ENCODE measurements around the gene ABCG1.

ABCG1 gene

DNA sequence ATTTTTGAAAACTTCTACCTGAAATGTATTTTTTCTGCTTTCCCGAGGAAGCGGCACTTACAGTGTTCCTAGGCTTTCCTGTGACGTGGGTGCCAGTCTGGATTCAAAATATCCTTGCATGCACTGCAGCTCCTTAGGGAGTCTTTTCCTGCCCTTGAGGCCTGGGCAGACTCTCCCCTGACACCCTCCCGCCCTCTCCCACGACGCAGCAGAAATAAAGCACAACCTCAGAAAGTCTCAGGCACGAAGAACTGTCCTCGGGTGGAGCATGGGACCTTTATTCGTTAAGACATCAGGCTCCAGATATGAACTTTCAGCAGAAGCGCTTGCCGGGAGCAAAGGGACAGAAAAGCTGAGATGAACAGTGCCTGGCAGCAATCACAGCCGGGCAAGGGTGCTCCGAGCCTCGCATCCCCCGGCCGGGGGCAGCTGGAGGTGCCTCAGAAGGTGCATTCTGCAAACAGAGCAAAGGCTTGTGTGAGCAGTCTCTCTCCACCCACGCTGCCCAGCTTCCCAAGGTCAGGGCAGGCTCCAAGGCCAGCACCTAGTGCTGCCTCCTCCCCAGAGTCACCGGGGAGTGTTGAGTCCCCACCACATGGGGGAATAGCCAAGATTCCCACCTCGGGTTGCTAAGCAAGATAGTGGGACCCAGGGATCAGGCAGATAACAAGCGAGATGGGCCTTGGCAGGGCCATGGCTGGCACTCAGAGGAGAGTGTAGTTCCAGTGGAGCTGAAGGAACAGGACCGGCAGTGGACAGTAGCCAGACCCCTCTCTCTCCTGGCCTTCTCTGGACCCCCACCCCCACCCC, 93.1 kb downstream of the ABCG1 start:
- no peak for DNase-seq

DNA sequence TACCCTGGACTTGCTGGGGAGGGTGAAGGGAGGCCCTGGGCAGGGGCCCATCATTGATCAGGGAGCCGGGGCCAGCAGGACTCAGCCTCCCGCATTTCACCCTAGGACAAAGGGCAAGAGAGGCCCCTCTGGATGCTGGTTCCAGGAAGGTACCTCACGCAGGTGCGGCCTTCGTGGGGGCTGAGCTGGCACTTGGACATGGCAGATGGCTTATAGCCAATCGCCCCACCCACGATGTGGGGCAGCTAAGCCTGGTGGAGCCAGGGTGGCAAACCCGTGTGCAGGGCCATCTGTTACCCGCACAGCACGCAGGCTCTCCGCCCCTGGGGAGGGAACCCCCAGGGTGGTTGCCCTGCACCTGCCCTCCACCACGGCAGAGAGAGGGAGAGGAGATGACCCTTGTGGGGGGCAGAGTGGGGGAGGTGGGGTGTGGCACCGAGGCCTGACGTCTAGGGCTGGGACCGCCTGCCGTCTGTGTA, 93.7 kb downstream of the ABCG1 start:
- DNase-seq = no peak

DNA sequence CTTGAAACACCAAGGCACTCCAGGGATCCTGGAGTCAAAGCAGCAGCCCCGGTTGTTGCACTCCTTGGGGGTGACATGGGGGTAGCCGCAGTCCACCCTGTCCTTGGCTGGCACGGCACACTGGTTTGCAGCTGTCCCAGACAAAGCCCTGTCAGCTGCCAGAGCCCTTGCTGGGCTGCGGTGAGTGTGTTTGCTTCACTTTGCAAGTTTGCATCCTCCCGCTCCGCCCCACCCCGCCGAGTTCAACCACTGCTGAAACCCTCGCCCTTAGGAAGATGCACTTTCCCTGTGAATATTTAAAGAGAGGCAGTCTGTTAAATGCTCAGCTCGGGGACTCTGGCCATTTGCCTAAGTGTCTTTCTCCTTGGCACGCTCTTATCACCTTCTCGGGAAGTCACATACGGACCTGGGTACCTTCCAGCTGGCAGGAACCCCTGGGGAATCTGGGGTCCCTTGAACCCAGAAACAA, 94.6 kb downstream of the ABCG1 start:
- DNase-seq = no peak

GRCh38 chr21:42314616-42315295, 95.8 kb downstream of the ABCG1 start:
- no peak for DNase-seq

DNA sequence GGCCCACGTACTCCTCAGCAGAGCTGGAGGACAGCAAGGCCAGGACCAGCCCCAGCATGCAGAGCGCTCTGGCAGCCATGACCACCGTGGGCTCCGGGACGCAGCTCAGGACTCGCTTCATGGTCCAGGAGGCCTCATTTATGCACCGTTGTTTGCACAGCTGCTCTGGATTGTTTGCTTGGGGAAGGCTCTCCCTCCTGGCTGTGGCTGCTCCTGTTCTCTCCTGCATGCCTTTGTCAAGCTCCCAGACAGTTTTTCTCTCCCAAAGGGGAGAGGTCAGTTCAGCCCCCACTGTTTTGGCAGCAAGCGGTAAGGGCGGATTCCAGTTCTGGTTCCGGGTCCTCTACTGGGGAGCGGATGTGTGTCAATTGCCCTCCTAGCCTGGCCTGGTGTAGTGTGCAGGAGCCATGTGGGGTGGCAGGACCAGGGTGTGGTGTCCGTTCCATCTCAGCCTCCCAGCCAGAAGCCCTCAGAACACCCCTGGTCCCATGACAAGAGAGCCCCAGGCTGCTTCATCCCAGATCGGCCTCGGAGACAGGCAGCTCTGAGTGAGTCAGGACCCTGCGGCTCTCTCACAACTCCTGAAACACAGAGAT, 96.5 kb downstream of the ABCG1 start, which contains the start of gene TFF3:
TFF3 (minus strand) TSS at position 114 of the 596 bp plus-strand sequence; CDS start at position 79, 35 bp downstream.
- DNase-seq = no peak

GRCh38 chr21:42316891-42317290, 98.0 kb downstream of the ABCG1 start:
- DNase-seq = no peak

GRCh38 chr21:42317341-42317741, 98.4 kb downstream of the ABCG1 start:
- DNase-seq = no peak

DNA sequence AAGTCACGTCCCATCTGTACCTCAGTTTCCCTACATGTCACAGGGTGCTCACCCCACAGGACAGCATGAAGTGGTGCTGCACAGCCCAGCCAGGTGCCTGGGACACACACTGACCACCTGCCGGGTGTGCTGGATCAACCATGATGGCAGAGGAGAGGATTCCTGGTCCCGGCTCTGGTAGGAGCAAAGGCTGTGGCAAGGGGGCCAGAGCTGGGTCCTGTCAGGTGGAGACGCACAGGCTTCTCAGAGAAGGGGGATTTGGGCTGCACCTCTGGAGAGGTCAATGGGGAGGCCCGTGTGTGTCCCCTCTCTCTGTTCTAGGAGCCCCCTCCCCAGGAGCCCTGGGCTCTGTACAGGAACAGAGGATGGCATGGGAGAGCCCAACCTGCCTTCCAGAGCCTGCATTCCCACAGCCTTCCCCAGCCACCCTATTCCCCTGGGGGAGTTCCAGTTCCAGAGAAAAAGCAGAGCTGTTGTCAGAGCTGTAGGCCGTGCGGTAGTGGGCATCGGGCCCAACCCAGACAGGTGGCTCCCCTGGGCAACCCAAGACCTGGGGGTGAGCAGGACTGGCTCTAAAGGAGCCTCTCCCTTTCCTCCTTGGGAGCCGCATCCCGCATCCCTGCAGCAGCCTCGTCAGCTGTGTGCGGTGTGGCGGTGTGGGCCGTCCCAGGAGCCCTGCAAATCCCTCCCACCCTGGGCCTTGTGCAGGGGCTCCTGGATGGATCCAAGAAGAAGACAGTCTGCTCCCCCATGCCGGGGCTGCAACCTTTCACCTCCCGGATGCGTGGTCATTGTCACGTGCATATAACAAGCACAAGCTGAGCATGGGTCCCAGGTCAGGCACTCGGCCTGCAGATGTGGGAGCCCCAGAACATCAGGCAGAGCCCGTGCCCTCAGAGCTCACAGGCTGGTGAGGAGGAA, 99.1 kb downstream of the ABCG1 start:
- no peak for DNase-seq

GRCh38 chr21:42319376-42319775, 100.4 kb downstream of the ABCG1 start:
- no peak for DNase-seq

- DNase-seq = no peak
Observed at GRCh38 chr21:42319851-42320572, 101.1 kb downstream of the ABCG1 start.

GRCh38 chr21:42320791-42321190, 101.9 kb downstream of the ABCG1 start:
- DNase-seq = no peak

DNA sequence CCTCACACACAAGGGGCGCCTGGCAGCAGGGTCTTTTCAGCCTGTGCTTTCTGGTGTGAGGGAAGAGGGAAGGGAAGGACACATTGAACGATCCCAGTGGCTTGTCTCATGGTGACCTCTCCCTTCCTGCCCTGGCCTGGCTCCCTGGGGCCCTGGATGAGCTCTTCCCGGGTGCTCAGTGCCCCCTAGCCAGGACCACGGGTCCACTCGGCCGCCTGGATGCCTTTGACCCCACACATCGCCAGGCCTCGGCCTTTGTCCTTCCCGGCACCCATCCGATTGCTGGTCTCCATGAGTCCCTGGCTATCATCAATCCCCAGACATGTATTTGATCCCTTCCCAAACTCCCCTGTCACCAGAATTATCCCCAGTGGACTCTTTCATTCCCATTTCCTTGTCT, 102.3 kb downstream of the ABCG1 start:
- no peak for DNase-seq

DNA sequence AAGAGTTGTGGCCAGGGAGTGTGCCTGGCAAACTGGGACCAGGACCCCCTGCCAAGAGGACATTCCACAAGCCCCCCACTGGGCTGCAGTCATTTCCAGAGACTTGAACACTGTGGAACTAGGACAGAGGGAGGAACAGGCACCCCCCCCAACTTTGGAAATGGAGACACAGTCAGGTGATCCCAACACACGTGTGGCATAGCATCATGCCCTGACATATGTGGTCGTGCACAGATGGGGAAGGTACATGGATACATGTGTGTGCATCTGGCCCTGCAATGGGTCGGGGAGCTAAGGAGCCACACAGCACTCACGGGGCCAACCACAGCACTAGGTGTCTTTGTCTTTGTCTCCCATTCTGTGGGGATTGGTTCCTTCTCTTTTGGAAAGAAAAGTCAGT, 102.9 kb downstream of the ABCG1 start:
- no peak for DNase-seq

GRCh38 chr21:42324896-42325295, 106.0 kb downstream of the ABCG1 start:
- DNase-seq = no peak

- DNase-seq = no peak
Observed at GRCh38 chr21:42330380-42331371, 111.7 kb downstream of the ABCG1 start.

DNA sequence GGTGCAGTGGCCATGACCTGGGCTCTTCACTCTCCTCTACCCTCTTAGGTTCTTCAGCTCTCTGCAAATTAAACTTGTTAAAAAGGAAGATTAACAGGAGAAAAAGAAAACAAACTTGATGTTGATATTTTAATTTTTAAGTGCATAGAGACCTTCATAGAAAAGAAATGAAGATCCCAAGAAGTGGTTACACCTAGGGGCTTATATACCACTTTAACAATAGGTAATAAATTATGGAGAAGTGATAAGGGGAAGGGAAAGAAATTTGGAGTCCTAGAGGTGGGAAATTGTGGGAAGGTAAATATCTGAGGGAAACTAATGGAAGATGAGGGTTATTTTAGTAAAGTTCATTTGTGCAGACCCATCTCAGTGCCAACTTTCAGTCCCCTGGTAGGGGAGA, 112.7 kb downstream of the ABCG1 start:
- DNase-seq = no peak

DNA sequence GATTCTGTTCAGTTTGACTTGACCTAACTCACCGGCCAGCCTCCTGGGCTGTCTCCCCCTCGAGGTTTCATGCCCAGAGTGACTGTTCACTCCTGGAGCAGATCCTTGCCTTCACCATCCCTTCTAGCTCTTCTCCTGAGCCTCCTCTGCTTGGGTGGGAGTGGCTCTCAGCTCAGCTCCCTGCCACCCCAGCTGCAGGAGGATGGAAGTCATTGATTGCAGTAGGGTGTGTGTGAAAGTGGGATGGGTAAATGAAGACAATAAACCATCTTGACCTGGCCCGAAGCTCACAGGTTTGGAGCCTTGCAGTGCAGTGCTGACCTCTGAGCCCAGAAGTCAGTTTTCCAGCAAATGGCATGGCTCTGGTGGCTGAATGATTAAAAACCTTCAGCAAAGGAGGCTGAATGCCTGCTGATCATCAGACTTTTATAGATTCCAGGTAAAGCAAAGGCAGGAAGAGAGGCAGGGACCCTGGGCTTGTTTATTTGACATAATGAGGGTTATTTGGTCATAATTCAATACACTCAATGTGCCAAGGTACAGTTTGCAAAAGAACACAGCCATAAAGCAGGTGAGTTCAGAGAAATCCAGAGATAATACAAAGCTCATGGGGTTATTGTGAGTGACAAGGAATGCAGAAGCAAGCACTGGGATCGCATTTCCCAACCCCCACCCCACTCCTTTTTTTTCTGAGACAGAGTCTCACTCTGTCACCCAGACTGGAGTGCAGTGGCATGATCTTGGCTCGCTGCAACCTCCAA, 113.8 kb downstream of the ABCG1 start:
- DNase-seq = no peak

DNA sequence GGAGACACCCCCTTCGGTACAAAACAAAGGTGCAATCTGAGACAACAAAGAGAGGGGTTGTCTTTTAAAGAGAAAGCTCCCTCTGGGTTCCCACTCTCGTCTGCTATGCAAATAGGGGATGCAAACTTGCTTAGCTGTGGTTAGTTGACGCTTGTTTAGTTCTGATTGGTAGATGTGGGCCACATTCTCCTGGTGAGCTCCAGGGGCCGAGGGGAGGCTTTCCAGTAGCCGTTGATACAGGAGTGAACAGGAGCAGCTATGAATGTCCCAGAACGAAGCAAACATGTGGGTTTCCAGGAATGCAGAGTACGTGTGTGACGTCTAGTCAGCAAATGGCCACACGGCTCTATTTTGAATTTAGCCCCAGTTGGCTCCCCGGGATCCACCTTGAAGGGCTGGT, 117.1 kb downstream of the ABCG1 start:
- DNase-seq = no peak

DNA sequence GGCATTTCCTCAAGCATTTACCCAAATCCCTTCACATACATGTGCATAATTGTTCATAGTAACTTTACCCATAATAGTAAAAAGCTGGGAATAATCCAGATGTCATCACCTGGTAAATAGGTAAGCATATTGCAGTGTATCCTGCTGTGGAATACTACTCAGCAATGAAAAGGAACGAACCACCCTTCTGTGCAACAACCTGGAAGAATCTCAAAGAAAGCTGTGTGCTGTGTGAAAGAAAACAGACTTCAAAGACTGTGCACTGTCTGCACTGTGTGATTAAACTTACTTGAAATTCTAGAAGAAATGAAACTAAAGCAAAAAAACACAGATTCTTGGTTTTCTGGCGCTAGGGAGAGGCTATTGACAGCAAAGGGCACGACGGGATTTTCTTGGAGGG, 118.3 kb downstream of the ABCG1 start:
- no peak for DNase-seq
